GM23338 (cell line): ENCODE measurements around the gene CYYR1.

Source experiments
- CREB1 ChIP-seq: fragments of 250-450 bp; sonication (Bioruptor Pico); IDR thresholded peaks from 2 replicates; pipeline ENCODE4 v1.5.0; 2020; ENCODE audit warnings: low read depth, mild to moderate bottlenecking, moderate library complexity
- CTCF ChIP-seq, 2 experiments: fragments of 200-600 bp in 1 of 2; sonication (generic) in 1 of 2; conservative IDR thresholded peaks; 2 replicates each; pipeline versions ENCODE4 v1.5.1 to v1.6.1; 2016 to 2017; ENCODE audit warnings: antibody characterized with exemption in 2 of 2, low read depth in 2 of 2, mild to moderate bottlenecking in 2 of 2, moderate library complexity in 1 of 2
- ETS1 ChIP-seq: IDR thresholded peaks from 2 replicates; pipeline ENCODE4 v1.6.1; 2016; ENCODE audit warnings: antibody characterized with exemption
- EZH2 ChIP-seq: fragments of 200-600 bp; sonication (generic); IDR thresholded peaks from one replicate; pipeline ENCODE4 v1.8.0; 2017; ENCODE audit warnings: antibody characterized with exemption, mild to moderate bottlenecking, low read depth; ENCODE audit not compliant: unreplicated experiment
- EZH2phosphoT487 ChIP-seq: fragments of 200-600 bp; sonication (generic); IDR thresholded peaks from one replicate; pipeline ENCODE4 v1.8.1; 2018; ENCODE audit warnings: antibody characterized with exemption; ENCODE audit not compliant: unreplicated experiment
- JUNB ChIP-seq: IDR thresholded peaks from one replicate; pipeline ENCODE4 v1.6.1; 2016; ENCODE audit warnings: antibody characterized with exemption; ENCODE audit not compliant: unreplicated experiment
- NANOG ChIP-seq: IDR thresholded peaks from 2 replicates; pipeline ENCODE4 v1.6.1; 2016; ENCODE audit warnings: antibody characterized with exemption, borderline replicate concordance
- POLR2AphosphoS5 ChIP-seq: IDR thresholded peaks from 2 replicates; pipeline ENCODE4 v1.6.1; 2016; ENCODE audit warnings: antibody characterized with exemption, low read depth
- REST ChIP-seq: IDR thresholded peaks from one replicate; pipeline ENCODE4 v1.6.1; 2018; ENCODE audit warnings: antibody characterized with exemption; ENCODE audit not compliant: unreplicated experiment
- STAT1 ChIP-seq: IDR thresholded peaks from one replicate; pipeline ENCODE4 v1.6.1; 2016; ENCODE audit warnings: antibody characterized with exemption; ENCODE audit not compliant: unreplicated experiment
- ZNF331 ChIP-seq: fragments of 250-450 bp; sonication (Bioruptor Pico); IDR thresholded peaks from 2 replicates; pipeline ENCODE4 v1.5.0; 2020; ENCODE audit warnings: low read depth, mild to moderate bottlenecking, moderate library complexity
- ZNF462 ChIP-seq: fragments of 250-450 bp; sonication (Bioruptor Pico); IDR thresholded peaks from 2 replicates; pipeline ENCODE4 v1.5.0; 2020; ENCODE audit warnings: mild to moderate bottlenecking, moderate library complexity

- no peak for TF ChIP-seq CTCF (conservative IDR thresholded peaks at IDR 0.05; ENCODE audit: low read depth in 2 of 2)
- TF ChIP-seq REST = no peak
- TF ChIP-seq POLR2AphosphoS5 = no peak
- TF ChIP-seq EZH2phosphoT487 = no peak
- no peak for TF ChIP-seq ETS1
- no peak for TF ChIP-seq EZH2
- TF ChIP-seq JUNB = no peak
- TF ChIP-seq CREB1 (CRISPR knock-in tag) = no peak
- no peak for TF ChIP-seq ZNF462 (CRISPR knock-in tag)
- TF ChIP-seq ZNF331 (CRISPR knock-in tag) = no peak
- no peak for TF ChIP-seq STAT1
- no peak for TF ChIP-seq NANOG
These were observed 112.5 kb downstream of the CYYR1 start for GRCh38 chr21:26460621-26461020.
